Adrenal gland (tissue), 12 donors: Measurements from ENCODE around the gene PEX10. TPM values are rescaled to one million over a fixed set of nuclear protein-coding genes. Genes with fewer than 3 reads are reported as not detected.

Experiments used
- DNase-seq, 7 donors: peaks; one replicate each; pipeline ENCODE4 v3.0.0-alpha.2; 2019 to 2020
- H3K27ac ChIP-seq, 5 donors: fragments of 200-600 bp; sonication (generic) in 4 of 5; 1 replicate in 3 of 5; 2 replicates in 2 of 5; pipeline versions ENCODE4 v1.5.1 to v1.8.0; 2016 to 2020; ENCODE audit warnings: mild to moderate bottlenecking in 1 of 5
- H3K27me3 ChIP-seq: fragments of 200-600 bp; 2 replicates; pipeline ENCODE4 v1.8.0; 2021
- H3K36me3 ChIP-seq, 2 donors: fragments of 200-600 bp; replicated peaks in 1 of 2; 1 replicate in 1 of 2; 2 replicates in 1 of 2; pipeline versions ENCODE4 v1.5.1 to v1.8.0; 2018 to 2022
- H3K4me1 ChIP-seq, 2 donors: fragments of 200-600 bp; replicated peaks in 1 of 2; 1 replicate in 1 of 2; 2 replicates in 1 of 2; pipeline versions ENCODE4 v1.5.1 to v1.8.0; 2018 to 2021
- H3K4me3 ChIP-seq, 4 donors: fragments of 200-600 bp; sonication (generic) in 3 of 4; one replicate each; pipeline ENCODE4 v1.5.1; 2016 to 2018
- H3K9me3 ChIP-seq, 3 donors: fragments of 200-600 bp; sonication (generic) in 1 of 3; replicated peaks in 1 of 3; 1 replicate in 2 of 3; 2 replicates in 1 of 3; pipeline versions ENCODE4 v1.5.1 to v1.8.0; 2016 to 2021
- POLR2A ChIP-seq, 2 donors: fragments of 450-650 bp; IDR thresholded peaks; one replicate each; pipeline ENCODE4 v1.6.1; 2017; ENCODE audit warnings: antibody characterized with exemption in 2 of 2, mild to moderate bottlenecking in 2 of 2, moderate library complexity in 1 of 2
- WGBS, 4 donors: extraction: QIAGEN DNeasy Blood & Tissue Kit in 2 of 4; methylation state at CpG; one replicate each; pipeline versions ENCODE4 v1.1.5 to v1.1.7; 2013 to 2017; 5-methylcytosine and 5-hydroxymethylcytosine counted together
- intact Hi-C, 2 donors: fragments of 100-400 bp; cut with DNase I; formaldehyde crosslinking; loops; one replicate each; pipeline versions ENCODE4 v1.14.1 to v1.15.0; 2022 to 2023
- polyA plus RNA-seq, 3 donors: library from polyadenylated mRNA; stranded (reverse); fragments of 200-250 nt in 2 of 3; fragments of 350-450 nt in 1 of 3; fragmentation: Illumina TruSeq in 1 of 3; extraction: RNeasy Lipid Tissue Mini Kit (QIAGEN cat#74804) in 1 of 3; gene quantifications; one replicate each; pipeline ENCODE4 v1.2.3, GENCODE V29; 2013 to 2014
- total RNA-seq, 9 donors: library from RNA; depleted of rRNA in 4 of 9; stranded (reverse); fragments of >200 nt in 4 of 9; fragments of 120-200 nt in 1 of 9; fragmentation: NEBNext Ultra II Directional in 1 of 9; extraction: Animal tissue kit (Norgen Biotek cat#: 25700) in 1 of 9; gene quantifications; one replicate each; pipeline versions ENCODE4 v1.1.0 to v1.2.4, GENCODE V29; 2013 to 2023
- TF ChIP-seq, protein P1 (sequence below), 6 experiments: fragments of 450-650 bp in 4 of 6; fragments of 200-600 bp in 2 of 6; sonication (generic) in 1 of 6; IDR thresholded peaks; 1 replicate in 5 of 6; 2 replicates in 1 of 6; pipeline versions ENCODE4 v1.5.1 to v1.8.0; 2016 to 2021; ENCODE audit warnings: antibody characterized with exemption in 6 of 6, mild to moderate bottlenecking in 2 of 6, moderate library complexity in 1 of 6
- donor health status: healthy with polysubstance abuse.
- donor health status: Bipolar disorder and iron deficiency.
- donor health status: DM: yes; HTN: yes; CAD: no.
- donor health status: DM: no; HTN: no; CAD: no.
- donor health status: DM: no; HTN: no; CAD: no.
- donor health status: DM: yes; HTN: yes; CAD: no.

PEX10 gene
- total and polyA plus RNA-seq, 12 donors, result 25.3 to 81.5 (median 44.7) TPM

DNA sequence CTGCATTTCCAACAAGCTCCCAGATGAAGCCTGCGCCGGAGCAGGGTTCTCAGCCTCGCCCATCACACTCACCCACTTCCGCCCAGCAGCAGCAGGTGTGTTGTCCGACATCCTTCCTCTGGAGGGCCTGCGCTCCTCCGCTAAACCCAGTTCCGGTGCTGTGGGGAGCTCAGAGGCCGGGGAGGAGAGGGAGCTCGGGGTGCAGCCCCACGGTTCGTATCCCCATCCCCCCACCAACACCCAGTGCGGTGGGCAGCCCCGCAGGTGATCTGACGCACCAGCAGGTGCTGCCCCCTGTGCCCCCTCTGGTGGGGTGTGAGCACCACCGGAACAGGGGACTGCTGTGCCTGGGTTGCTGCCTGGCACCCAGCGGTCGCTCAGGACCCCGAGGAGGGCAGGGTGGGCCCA is 3.4 kb upstream of the PEX10 start:
- intact Hi-C loops, result loop anchor here (2.0 to 10.0 kb wide), 3 partner anchors 131 to 371 kb away; no protein-coding TSS in a partner anchor
- H3K27me3 ChIP-seq, result peaks cover 34% of the 10 kb centered on the region

DNA sequence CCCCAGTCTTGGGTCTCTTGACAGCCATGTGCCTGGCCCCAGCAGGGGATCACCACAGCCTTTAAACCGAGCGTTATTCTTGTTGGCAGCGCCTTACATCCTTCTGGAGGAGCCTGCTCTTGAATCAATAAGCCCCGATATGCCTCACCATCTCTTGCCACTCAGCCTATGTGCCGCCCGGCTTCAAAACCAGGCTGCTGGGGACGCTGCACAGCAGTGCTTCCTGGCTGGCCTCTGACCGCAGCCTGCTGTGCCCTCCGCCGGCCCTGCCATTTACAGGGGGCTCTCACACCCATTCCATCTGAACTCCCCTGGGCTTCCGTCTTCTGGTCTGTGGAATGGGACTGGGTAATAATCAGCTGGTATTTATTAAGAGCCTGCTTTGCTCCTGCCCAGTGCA is 3.0 kb upstream of the PEX10 start:
- no peaks in the 10 kb centered on the region for H3K9me3 ChIP-seq
- DNase-seq, result no peak
- intact Hi-C loops, result loop anchor here (2.0 to 10.0 kb wide), 3 partner anchors 132 to 371 kb away; no protein-coding TSS in a partner anchor
- H3K27me3 ChIP-seq, result peaks cover 30% of the 10 kb centered on the region
- H3K4me3 ChIP-seq, result no peak overlapping the region
- WGBS, 4 donors, result 56 to 71% (median 69%) methylated on average over 9 to 11 of the region's 11 CpGs
- no peak for TF ChIP-seq POLR2A (IDR thresholded peaks at IDR 0.05)
- TF ChIP-seq, protein P1, sequence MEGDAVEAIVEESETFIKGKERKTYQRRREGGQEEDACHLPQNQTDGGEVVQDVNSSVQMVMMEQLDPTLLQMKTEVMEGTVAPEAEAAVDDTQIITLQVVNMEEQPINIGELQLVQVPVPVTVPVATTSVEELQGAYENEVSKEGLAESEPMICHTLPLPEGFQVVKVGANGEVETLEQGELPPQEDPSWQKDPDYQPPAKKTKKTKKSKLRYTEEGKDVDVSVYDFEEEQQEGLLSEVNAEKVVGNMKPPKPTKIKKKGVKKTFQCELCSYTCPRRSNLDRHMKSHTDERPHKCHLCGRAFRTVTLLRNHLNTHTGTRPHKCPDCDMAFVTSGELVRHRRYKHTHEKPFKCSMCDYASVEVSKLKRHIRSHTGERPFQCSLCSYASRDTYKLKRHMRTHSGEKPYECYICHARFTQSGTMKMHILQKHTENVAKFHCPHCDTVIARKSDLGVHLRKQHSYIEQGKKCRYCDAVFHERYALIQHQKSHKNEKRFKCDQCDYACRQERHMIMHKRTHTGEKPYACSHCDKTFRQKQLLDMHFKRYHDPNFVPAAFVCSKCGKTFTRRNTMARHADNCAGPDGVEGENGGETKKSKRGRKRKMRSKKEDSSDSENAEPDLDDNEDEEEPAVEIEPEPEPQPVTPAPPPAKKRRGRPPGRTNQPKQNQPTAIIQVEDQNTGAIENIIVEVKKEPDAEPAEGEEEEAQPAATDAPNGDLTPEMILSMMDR (IDR thresholded peaks at IDR 0.05), result no peak
- H3K27ac ChIP-seq, result no peak overlapping the region
- no peaks in the 10 kb centered on the region for H3K36me3 ChIP-seq
- peaks cover 11 to 26% of the 10 kb centered on the region in 2 donors for H3K4me1 ChIP-seq

More for the DNA sequence above, 3.4 kb upstream of the PEX10 start:
- TF ChIP-seq, protein P1 (IDR thresholded peaks at IDR 0.05), result no peak
- no peak for TF ChIP-seq POLR2A (IDR thresholded peaks at IDR 0.05)
- Histone ChIP-seq H3K4me3 (no peak overlapping the region), H3K9me3 (no peaks in the 10 kb centered on the region), H3K4me1 (peaks cover 11 to 26% of the 10 kb centered on the region in 2 donors), H3K27ac (no peak overlapping the region), H3K36me3 (no peaks in the 10 kb centered on the region)
- 60 to 73% methylated on average over 19 of the region's 19 CpGs; no CpG with 5 or more reads in 2 of the 4 donors for WGBS, 4 donors
- no peak for DNase-seq

DNA sequence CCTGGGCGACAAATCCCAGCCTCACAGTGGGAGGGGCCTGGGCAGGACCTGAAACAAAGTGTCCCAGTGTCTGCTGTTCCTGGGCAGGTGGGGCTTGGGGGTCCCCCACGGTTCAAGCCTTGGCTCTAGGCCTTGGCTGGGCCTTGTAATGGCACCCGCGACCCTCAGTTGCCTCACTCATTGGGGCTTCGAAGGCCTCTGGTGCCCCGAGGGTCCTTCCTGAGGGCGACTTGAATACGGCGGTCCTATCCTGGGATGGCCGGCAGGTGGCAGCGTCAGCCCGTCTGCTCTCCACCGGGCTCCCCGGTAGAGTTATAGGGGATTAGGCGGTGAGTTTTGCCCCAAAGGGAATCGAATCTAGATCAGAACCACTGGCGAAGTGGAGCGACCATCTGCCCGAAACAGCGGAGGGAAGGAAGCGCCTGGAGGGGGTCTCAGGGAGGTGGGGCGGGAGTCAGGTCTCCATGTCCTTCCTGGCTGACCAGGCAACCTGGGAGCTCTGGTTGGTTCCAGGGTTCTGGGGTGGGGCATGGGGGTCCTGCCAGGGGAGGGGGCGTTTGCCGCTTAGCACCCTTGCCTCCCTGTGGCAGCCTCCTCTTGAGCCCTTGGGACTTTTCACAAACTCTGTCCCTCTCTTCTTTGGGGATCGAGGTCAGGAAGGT is 2.1 kb upstream of the PEX10 start:
- TF ChIP-seq POLR2A (IDR thresholded peaks at IDR 0.05), result no peak
- TF ChIP-seq, protein P1 (IDR thresholded peaks at IDR 0.05), result peak; percentile 80 to 96 (median 88)
- DNase-seq, result peak; percentile 67 to 88 (median 75)
- H3K9me3 ChIP-seq, result no peaks in the 10 kb centered on the region
- no peak overlapping the region for H3K27ac ChIP-seq
- H3K27me3 ChIP-seq, result peaks cover 21% of the 10 kb centered on the region
- intact Hi-C loops, result loop anchor here (2.0 to 10.0 kb wide), 3 partner anchors 133 to 372 kb away; no protein-coding TSS in a partner anchor
- H3K36me3 ChIP-seq, result no peaks in the 10 kb centered on the region
- H3K4me3 ChIP-seq, result no peak overlapping the region
- H3K4me1 ChIP-seq, result peaks cover 13 to 26% of the 10 kb centered on the region in 2 donors
- whole genome bisulfite sequencing, 4 donors, result 2 to 9% (median 3%) methylated on average over 7 to 25 of the region's 25 CpGs

DNA sequence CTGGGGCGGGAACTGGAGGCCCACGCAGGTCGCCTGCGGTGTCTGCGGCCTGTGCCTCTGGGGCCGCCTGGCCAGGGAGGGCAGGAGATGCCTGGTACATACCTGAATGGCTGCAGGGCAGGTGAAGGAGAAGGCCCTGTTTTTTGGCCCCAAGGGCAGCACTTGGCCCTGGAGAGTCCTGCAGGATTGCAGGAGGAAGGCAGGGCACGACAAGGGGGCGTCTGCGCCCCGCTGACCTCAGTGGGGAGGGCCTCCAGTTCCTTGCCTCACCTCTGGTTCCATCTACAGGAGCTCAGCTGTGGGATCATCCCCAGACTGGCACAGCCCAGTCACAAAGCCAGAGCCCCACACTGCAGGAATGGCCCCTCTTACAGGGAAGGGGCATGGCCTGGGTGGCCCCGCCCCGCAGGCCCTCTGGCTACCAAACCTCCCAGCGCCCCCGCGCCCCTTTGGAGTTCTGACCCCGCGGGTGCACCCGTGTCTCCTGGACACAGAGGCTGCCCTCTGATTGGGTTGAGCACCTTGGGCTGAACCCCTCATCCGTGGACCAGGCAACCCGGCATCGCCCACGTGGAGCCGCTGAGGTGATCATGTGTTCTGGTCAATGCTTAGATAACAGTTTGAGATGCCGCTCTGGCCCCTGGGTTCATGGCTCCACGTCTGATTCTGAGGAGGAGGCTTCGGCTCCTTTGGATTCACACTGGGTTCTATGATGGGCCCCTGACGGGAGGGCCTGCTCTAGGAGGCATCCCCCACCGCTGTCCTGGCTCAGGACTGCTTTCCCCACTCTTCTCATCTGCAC is 1.3 kb upstream of the PEX10 start:
- no peak for TF ChIP-seq POLR2A (IDR thresholded peaks at IDR 0.05)
- TF ChIP-seq, protein P1 (IDR thresholded peaks at IDR 0.05), result no peak
- H3K9me3 ChIP-seq, result no peaks in the 10 kb centered on the region
- peaks cover 0 to 2% of the 10 kb centered on the region in 2 donors for H3K36me3 ChIP-seq
- H3K27ac ChIP-seq, result peak overlapping the region in 3 of 5 donors; percentile 58 to 94 (median 80)
- intact Hi-C loops, result loop anchor here (2.0 to 10.0 kb wide), 3 partner anchors 134 to 373 kb away; no protein-coding TSS in a partner anchor
- DNase-seq, result peak in 1 of 7 donors; percentile 70
- peak overlapping the region in 2 of 4 donors; percentile 61 to 98 for H3K4me3 ChIP-seq
- WGBS, 4 donors, result 38 to 62% (median 54%) methylated on average over 8 to 28 of the region's 28 CpGs
- peaks cover 18 to 33% of the 10 kb centered on the region in 2 donors for H3K4me1 ChIP-seq
- peaks cover 14% of the 10 kb centered on the region for H3K27me3 ChIP-seq
